ENCODE results near the gene LINC00305.

Gene LINC00305

DNA sequence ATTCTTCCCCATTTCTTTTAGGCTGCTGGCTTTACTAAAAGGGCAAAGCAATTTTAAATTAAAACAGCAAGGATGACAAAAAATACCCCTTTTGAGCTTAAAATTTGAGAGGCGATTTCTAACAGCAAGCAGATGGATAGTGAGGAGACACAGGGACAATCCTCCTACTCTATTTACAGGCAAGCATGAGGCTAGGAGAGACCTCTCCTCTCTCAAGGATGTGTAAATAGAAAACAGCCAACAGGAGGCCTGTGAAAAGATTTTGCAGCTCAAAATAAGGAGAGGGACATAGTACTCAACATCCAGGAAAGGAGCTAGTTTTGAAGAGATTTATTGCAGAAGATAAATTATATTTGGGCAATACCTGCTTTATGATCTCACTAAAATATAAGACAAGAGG, 53.8 kb downstream of the LINC00305 start:
- H3K27me3 Mint-ChIP-seq, result no peaks in the 10 kb centered on the region
- H3K4me1 Mint-ChIP-seq, result no peaks in the 10 kb centered on the region
- no peak for DNase-seq
- no peak overlapping the region for H3K4me3 Mint-ChIP-seq
- CTCF ChIA-PET, result no interaction called here
- no peaks in the 10 kb centered on the region for H3K36me3 Mint-ChIP-seq
- no peaks in the 10 kb centered on the region for H3K9me3 Mint-ChIP-seq
- no peak overlapping the region for H3K27ac Mint-ChIP-seq

DNA sequence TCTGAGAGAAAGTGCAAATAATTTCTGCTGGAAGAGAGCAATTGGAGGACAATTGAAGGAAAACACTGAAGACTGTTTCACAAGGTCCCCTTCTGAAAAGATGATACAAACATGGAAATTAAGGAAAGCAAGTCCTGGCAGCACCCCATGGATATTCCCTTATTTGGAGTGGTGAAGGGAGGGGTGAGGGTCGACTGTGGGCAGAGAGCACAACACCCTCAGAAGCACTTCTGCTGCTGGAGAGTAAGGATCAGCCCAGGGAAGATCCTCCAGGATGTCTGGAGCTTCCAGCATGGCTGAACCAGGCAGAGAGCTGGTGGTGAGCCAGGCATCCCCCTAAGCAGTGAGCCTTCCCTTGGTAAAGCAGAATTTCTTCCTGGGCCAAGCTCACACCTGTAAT, 54.7 kb downstream of the LINC00305 start:
- DNase-seq, result no peak
- Mint-ChIP-seq H3K9me3 (no peaks in the 10 kb centered on the region), H3K27ac (no peak overlapping the region), H3K27me3 (no peaks in the 10 kb centered on the region), H3K4me1 (no peaks in the 10 kb centered on the region), H3K36me3 (no peaks in the 10 kb centered on the region), H3K4me3 (no peak overlapping the region)
- CTCF ChIA-PET, result no interaction called here

DNA sequence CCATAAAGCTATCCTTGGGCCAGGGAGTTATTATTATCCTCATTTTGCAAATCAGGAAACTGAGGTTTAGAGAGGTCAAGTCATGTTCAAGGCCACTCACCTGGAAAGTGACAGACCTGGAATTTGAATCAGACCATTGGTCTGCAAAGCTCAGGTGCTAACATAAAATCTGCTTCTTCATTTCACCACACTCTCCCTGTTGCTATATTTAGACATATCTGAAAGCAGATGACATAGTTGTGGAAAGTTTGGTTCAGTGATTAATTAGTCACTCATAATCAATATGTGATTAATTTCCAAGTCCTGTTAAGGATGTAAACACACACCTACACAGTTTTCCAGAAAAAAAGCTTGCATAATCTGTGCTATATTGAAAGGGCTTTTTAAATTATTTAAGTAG, 57.4 kb downstream of the LINC00305 start:
- H3K27ac Mint-ChIP-seq, result no peak overlapping the region
- H3K9me3 Mint-ChIP-seq, result no peaks in the 10 kb centered on the region
- CTCF ChIA-PET, result no interaction called here
- no peak overlapping the region for H3K4me3 Mint-ChIP-seq
- H3K27me3 Mint-ChIP-seq, result no peaks in the 10 kb centered on the region
- DNase-seq, result no peak
- H3K36me3 Mint-ChIP-seq, result no peaks in the 10 kb centered on the region
- no peaks in the 10 kb centered on the region for H3K4me1 Mint-ChIP-seq

DNA sequence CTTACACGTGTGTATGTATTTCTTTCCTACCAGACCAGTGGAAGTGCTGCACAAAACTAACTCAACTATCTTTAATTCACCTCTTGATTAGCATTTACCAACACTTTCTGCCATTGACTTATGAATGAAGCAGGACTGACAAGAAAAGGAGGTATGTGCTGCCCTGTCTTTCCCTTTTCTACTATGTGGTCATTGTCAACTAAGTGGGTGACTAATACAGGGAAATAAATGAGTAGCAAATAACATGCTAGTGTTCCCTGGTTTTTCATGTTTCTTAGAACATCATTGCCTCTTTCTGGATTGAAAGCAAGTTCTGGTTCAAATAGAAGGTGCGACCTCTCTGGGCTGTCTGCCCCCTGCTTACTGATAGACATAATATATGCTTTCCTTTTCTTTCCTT, 58.0 kb downstream of the LINC00305 start:
- Mint-ChIP-seq H3K27me3 (no peaks in the 10 kb centered on the region), H3K9me3 (no peaks in the 10 kb centered on the region), H3K4me3 (no peak overlapping the region), H3K36me3 (no peaks in the 10 kb centered on the region), H3K4me1 (no peaks in the 10 kb centered on the region), H3K27ac (no peak overlapping the region)
- CTCF ChIA-PET, result no interaction called here
- no peak for DNase-seq

DNA sequence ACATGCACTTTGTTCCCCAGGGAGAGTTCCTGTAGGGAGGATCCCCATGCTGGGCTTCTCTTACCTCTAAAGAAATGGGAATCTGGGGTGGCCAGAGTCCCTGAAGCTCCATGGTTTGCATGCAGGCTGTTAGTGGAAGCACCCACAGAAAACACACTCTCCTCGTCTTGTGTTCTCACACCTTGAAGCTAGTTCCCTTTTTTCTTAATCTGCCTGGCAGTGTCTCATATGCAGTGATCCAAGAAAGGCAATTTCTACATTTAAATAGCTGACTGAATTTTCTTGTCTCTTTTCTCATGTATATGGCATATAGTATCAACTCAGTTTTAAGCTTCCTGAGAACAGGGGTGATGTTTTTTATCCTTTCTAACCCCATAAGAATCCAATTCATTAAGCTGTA, 65.0 kb downstream of the LINC00305 start:
- Mint-ChIP-seq H3K4me1 (no peaks in the 10 kb centered on the region), H3K4me3 (no peak overlapping the region), H3K36me3 (no peaks in the 10 kb centered on the region), H3K27ac (no peak overlapping the region), H3K9me3 (no peaks in the 10 kb centered on the region), H3K27me3 (no peaks in the 10 kb centered on the region)
- CTCF ChIA-PET, result no interaction called here
- no peak for DNase-seq

DNA sequence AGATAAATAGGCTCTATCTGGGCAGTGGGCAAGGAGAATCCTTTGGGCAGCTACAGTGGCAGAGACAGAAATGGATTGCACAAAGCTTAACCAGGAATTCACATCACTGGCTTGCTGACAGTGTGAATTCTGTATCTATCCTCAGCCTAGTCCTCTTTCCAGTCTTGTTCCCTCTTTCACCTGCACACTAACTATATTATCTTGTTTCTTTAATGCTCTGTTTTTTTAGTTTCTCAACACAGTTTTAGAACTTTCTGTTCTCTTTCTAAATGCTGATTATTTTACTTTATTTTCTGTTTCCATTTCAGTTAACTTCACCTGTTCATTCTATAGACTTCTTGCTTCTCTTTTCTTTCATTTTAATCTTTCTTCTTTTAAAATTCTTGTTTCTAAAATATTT, 66.4 kb downstream of the LINC00305 start:
- Mint-ChIP-seq H3K27me3 (no peaks in the 10 kb centered on the region), H3K36me3 (no peaks in the 10 kb centered on the region), H3K4me3 (no peak overlapping the region), H3K27ac (no peak overlapping the region), H3K9me3 (no peaks in the 10 kb centered on the region), H3K4me1 (no peaks in the 10 kb centered on the region)
- CTCF ChIA-PET, result no interaction called here
- DNase-seq, result no peak

DNA sequence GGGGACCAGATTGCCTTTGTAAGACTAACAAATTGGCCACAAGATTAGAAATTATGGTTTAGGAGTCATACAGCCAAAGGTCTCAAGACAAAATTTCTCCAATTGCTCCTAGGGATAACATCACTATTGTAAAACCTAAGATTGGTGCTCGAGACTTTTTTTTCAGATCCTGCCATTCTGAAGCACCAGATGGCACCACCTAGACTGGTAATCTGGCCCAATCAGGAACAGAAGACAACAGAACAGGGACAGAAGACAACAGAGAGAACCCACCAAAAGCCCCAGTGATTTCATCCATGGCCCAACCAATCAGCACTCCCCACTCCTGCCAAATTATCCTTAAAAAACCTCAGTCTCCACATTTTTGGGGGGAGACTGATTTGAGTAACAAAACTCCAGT, 66.8 kb downstream of the LINC00305 start:
- DNase-seq, result no peak
- Mint-ChIP-seq H3K4me1 (no peaks in the 10 kb centered on the region), H3K27me3 (no peaks in the 10 kb centered on the region), H3K9me3 (no peaks in the 10 kb centered on the region), H3K4me3 (no peak overlapping the region), H3K36me3 (no peaks in the 10 kb centered on the region), H3K27ac (no peak overlapping the region)
- CTCF ChIA-PET, result interaction anchor here (1.1 kb wide), 1 partner anchor 328 kb away, joined by 4 read pairs; no protein-coding TSS in a partner anchor

DNA sequence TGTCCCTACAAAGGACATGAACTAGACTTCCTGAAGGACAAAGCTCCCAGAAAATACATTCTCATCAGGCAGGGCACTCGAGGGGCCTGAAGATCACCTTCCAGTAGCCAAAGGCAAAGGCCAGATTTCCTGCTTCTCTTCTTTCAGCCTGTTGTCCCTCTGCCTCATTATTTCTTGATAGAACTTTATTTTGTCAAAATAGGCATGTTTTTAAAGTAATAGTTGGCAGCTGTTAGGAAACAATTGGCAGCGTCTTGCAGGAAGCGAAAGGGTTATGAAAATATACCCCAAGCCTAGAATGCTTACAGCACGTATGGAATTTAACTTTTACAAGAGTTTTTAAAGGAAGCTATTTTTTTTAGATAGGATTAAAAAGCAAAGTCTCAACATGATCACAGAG, 74.9 kb downstream of the LINC00305 start:
- H3K4me1 Mint-ChIP-seq, result no peaks in the 10 kb centered on the region
- no peak overlapping the region for H3K4me3 Mint-ChIP-seq
- peaks cover 2% of the 10 kb centered on the region for H3K9me3 Mint-ChIP-seq
- H3K36me3 Mint-ChIP-seq, result no peaks in the 10 kb centered on the region
- CTCF ChIA-PET, result no interaction called here
- no peak overlapping the region for H3K27ac Mint-ChIP-seq
- DNase-seq, result no peak
- H3K27me3 Mint-ChIP-seq, result no peaks in the 10 kb centered on the region

DNA sequence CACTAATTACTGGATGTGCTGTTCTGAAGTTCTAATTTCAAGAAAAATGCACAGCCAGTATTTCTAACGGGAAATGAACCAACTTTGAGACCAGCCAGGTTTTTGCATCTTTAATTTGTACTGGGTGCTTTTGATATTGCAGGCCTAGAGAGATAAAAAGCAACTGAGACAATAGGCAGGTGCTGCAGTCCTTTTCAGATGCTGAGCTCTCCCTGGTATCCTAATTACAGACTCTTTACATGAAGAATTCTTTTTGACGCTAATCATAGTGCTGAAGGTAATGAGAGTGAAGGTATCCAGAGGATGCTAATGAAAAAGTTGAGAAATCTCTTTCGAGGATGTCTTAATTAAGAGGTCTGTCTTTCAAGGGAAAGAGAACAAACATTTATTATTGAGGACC, 93.9 kb downstream of the LINC00305 start:
- no peak overlapping the region for H3K4me3 Mint-ChIP-seq
- no peak overlapping the region for H3K27ac Mint-ChIP-seq
- H3K27me3 Mint-ChIP-seq, result no peaks in the 10 kb centered on the region
- DNase-seq, result no peak
- peaks cover 5% of the 10 kb centered on the region for H3K9me3 Mint-ChIP-seq
- no peaks in the 10 kb centered on the region for H3K4me1 Mint-ChIP-seq
- CTCF ChIA-PET, result no interaction called here
- H3K36me3 Mint-ChIP-seq, result no peaks in the 10 kb centered on the region

DNA sequence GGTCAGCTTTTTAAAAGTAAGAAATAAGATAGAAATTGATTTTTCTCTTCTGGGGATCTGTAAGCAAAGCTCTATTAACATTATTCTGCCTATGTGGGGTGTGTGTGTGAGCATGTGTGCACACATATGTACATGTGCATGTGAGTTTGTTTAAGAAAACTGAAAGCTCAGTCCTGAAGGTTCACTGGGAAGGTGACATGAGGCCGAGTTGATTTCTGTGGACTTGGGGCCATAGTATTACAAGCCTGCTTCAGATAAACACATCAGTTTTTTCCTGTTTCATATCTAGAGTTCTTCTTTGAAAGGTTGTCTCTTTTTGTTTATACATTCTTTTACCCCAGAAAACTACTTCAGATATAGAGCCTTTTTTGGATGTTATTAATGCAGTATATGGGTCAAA, 95.6 kb downstream of the LINC00305 start:
- CTCF ChIA-PET, result no interaction called here
- Mint-ChIP-seq H3K36me3 (no peaks in the 10 kb centered on the region), H3K4me3 (no peak overlapping the region), H3K27ac (no peak overlapping the region), H3K27me3 (no peaks in the 10 kb centered on the region), H3K4me1 (no peaks in the 10 kb centered on the region), H3K9me3 (no peaks in the 10 kb centered on the region)
- DNase-seq, result no peak

DNA sequence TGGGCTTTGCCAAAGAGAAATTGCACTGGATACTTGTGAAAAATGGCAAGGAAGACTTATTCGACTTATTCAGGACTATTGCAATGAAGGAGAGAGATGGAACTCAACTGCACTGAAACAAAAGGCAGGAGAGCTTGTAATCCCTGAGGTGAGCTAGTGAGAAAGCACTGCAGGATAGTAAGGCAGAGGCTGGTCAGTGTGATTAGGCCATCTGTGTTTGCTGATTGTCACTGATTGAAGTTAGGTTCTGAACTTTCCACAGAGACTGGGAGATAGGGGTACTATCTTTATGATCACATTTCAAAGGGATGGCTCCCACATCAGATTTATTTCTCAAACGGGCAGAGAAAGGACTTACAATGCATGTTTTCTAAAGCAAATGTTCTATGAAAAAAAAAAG, 96.1 kb downstream of the LINC00305 start:
- H3K36me3 Mint-ChIP-seq, result no peaks in the 10 kb centered on the region
- CTCF ChIA-PET, result no interaction called here
- no peak overlapping the region for H3K27ac Mint-ChIP-seq
- H3K4me3 Mint-ChIP-seq, result no peak overlapping the region
- no peaks in the 10 kb centered on the region for H3K27me3 Mint-ChIP-seq
- no peaks in the 10 kb centered on the region for H3K4me1 Mint-ChIP-seq
- no peak for DNase-seq
- H3K9me3 Mint-ChIP-seq, result no peaks in the 10 kb centered on the region

DNA sequence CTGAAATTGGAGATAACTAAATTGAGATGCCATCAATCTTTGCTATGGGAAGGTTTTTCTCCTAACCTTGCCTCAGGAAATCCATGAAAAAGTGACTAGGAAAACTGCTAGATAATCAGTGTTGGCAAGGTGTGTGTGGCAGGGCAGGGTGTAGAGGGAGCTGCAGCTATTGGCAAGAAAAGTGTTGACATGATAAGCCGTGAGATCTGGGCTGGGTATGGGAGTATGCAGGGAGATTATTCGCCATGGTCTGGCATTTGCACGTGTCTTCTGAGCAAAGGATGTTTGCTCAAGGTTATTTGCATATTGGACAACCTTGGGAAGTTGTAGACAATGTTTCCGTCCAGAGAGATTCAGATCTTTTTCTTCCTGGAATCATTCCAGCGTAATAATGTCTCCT, 104.3 kb downstream of the LINC00305 start:
- CTCF ChIA-PET, result no interaction called here
- no peaks in the 10 kb centered on the region for H3K36me3 Mint-ChIP-seq
- no peak overlapping the region for H3K27ac Mint-ChIP-seq
- no peak for DNase-seq
- H3K9me3 Mint-ChIP-seq, result peaks cover 2% of the 10 kb centered on the region
- H3K27me3 Mint-ChIP-seq, result no peaks in the 10 kb centered on the region
- H3K4me3 Mint-ChIP-seq, result no peak overlapping the region
- no peaks in the 10 kb centered on the region for H3K4me1 Mint-ChIP-seq

DNA sequence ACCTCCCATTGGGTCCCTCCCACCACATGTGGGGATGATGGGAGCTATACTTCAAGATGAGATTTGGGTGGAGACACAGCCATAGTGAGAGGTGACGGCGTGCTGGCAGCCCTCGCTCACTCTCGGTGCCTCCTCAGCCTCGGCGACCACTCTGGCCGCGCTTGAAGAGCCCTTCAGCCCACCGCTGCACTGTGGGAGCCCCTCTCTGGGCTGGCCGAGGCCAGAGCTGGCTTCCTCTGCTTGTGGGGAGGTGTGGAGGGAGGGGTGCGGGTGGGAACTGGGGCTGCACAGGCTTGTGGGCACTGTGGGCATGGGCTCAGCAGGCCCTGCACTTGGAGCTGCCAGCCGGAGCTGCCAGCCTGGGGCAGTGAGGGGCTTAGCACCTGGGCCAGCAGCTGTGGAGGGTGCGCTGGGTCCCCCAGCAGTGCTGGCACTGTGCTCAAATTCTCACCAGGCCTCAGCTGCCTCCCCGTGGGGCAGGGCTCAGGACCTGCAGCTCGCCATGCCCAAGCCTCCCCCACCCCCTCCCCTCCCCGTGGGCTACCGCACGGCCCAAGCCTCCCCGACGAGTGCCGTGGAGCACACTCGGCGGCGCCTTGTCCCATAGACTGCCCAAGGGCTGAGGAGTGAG, 106.0 kb downstream of the LINC00305 start:
- Mint-ChIP-seq H3K4me3 (no peak overlapping the region), H3K9me3 (peaks cover 2% of the 10 kb centered on the region), H3K27ac (no peak overlapping the region), H3K36me3 (no peaks in the 10 kb centered on the region), H3K27me3 (no peaks in the 10 kb centered on the region), H3K4me1 (no peaks in the 10 kb centered on the region)
- no peak for DNase-seq
- CTCF ChIA-PET, result no interaction called here

DNA sequence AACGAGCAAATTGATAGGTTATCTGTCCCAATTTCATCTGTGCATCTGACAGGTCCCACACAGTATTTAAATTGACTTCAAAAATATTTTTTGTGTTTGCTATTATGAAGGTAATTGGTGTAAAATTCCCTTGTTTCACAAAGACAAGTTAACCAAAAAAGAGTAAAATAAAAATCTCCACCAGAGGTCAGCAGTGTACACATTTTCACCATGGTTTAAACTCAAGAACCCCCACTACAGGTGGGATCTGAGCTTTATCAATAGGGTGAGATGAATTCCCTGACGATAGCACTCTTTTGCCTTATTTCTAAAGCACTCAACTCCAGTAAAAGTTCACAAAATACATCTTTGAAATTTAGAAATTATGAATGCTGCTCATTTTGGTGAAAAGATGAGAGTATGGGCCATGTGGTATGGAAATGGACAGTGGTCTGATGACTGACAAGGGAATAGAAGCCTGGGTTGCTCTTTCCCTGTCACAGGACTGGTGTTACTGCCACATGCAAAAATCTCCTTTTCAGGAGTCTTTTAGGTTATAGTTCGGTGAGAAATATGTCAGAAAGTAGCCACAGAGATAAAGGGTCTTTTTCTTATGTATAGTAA, 111.0 kb downstream of the LINC00305 start:
- H3K4me1 Mint-ChIP-seq, result no peaks in the 10 kb centered on the region
- CTCF ChIA-PET, result interaction anchor here (0.7 to 0.9 kb wide), 2 partner anchors 10 to 31 kb away, joined by 3 read pairs; no protein-coding TSS in a partner anchor
- no peaks in the 10 kb centered on the region for H3K9me3 Mint-ChIP-seq
- H3K36me3 Mint-ChIP-seq, result no peaks in the 10 kb centered on the region
- H3K4me3 Mint-ChIP-seq, result no peak overlapping the region
- DNase-seq, result no peak
- no peak overlapping the region for H3K27ac Mint-ChIP-seq
- H3K27me3 Mint-ChIP-seq, result no peaks in the 10 kb centered on the region

DNA sequence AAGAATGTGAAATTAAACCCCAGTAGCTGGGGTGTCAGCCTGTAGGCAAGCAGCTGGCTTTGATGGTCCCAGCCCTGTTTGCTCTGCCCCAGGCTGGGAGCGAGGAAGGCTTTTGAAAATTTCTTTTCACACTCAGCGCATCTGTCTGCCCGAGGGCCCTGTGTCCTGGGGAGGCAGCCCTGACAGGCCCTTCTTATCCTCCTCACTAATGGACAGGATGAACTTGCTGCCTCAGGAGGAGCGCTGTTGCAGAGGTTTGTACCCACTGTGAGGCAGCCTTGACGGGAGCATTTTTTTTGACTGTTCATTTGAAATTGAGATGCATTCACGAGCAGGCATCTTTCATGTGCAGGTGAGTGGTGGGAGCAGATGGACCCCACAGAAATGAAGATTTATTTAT, 116.6 kb downstream of the LINC00305 start:
- CTCF ChIA-PET, result no interaction called here
- Mint-ChIP-seq H3K36me3 (no peaks in the 10 kb centered on the region), H3K4me3 (no peak overlapping the region), H3K4me1 (no peaks in the 10 kb centered on the region), H3K27ac (no peak overlapping the region), H3K9me3 (no peaks in the 10 kb centered on the region), H3K27me3 (peaks cover 6% of the 10 kb centered on the region)
- no peak for DNase-seq

DNA sequence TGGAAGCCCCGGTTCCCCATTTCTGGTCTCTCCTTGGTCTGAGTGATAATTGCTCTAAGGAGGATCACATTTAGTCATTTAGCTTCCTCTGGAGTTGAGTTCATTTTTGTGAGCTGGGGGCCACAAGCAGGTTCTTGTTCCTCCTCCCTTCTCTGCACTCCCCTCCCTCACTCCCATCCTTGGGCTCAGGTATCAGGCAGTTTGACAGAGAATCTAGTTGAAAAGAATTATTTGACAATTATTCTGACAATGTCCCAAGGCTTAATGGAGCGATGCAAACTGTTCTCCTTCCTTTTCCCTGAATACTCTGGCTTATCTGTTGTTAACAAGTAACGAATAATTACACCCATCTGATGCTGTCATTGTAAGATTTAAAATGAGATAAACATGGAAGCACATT, 117.5 kb downstream of the LINC00305 start:
- H3K4me3 Mint-ChIP-seq, result no peak overlapping the region
- H3K36me3 Mint-ChIP-seq, result no peaks in the 10 kb centered on the region
- H3K4me1 Mint-ChIP-seq, result no peaks in the 10 kb centered on the region
- DNase-seq, result no peak
- CTCF ChIA-PET, result no interaction called here
- no peaks in the 10 kb centered on the region for H3K9me3 Mint-ChIP-seq
- H3K27ac Mint-ChIP-seq, result no peak overlapping the region
- H3K27me3 Mint-ChIP-seq, result peaks cover 6% of the 10 kb centered on the region
